K562 (cell line): Measurements from ENCODE around the gene LTB4R2.

Experiments
- BCLAF1 ChIP-seq, 2 experiments: fragments of 450-650 bp in 1 of 2; IDR thresholded peaks; 2 replicates each; pipeline ENCODE4 v1.6.1; 2011 to 2017; ENCODE audit warnings: low read depth in 2 of 2, antibody characterized with exemption in 1 of 2, borderline replicate concordance in 1 of 2, low read length in 1 of 2, mild to moderate bottlenecking in 1 of 2, mixed read lengths in 1 of 2; ENCODE audit not compliant: control insufficient read depth in 1 of 2
- CBX3 ChIP-seq, 2 experiments: IDR thresholded peaks; 1 replicate in 1 of 2; 2 replicates in 1 of 2; pipeline ENCODE4 v1.6.1; 2012; ENCODE audit warnings: inconsistent platforms in 2 of 2, low read length in 2 of 2, borderline replicate concordance in 1 of 2, control low read depth in 1 of 2
- CEBPB ChIP-seq: fragments of 450-650 bp; IDR thresholded peaks from 2 replicates; pipeline ENCODE4 v1.6.1; 2016; ENCODE audit warnings: missing genetic modification characterization, missing compliant biosample characterization
- CTCF ChIP-seq, 3 experiments: IDR thresholded peaks in 2 of 3; conservative IDR thresholded peaks in 1 of 3; 2 replicates each; pipeline ENCODE4 v1.5.1; 2011 to 2012; ENCODE audit warnings: low read length in 3 of 3, mild to moderate bottlenecking in 3 of 3, control low read depth in 2 of 3, improper control_type of control experiment in 1 of 3, inconsistent platforms in 1 of 3, low read depth in 1 of 3, mixed read lengths in 1 of 3, moderate library complexity in 1 of 3; ENCODE audit not compliant: insufficient read depth in 2 of 3
- MAFK ChIP-seq: IDR thresholded peaks from 2 replicates; pipeline ENCODE4 v1.6.1; 2011; ENCODE audit warnings: low read length, improper control_type of control experiment
- TAF9B ChIP-seq: fragments of 450-650 bp; IDR thresholded peaks from 2 replicates; pipeline ENCODE4 v1.6.1; 2018; ENCODE audit warnings: mild to moderate bottlenecking; ENCODE audit not compliant: partially characterized antibody
- ZBTB17 ChIP-seq: fragments of 450-650 bp; formaldehyde crosslinking; IDR thresholded peaks from 2 replicates; pipeline ENCODE4 v1.4.0; 2020; ENCODE audit warnings: mild to moderate bottlenecking

- TF ChIP-seq CBX3 (IDR thresholded peaks at IDR 0.05; ENCODE audit: borderline replicate concordance in 1 of 2, low read length in 2 of 2): no peak
- TF ChIP-seq CEBPB (tag): no peak
- no peak for TF ChIP-seq TAF9B
- TF ChIP-seq BCLAF1 (IDR thresholded peaks at IDR 0.05; ENCODE audit: borderline replicate concordance in 1 of 2, control insufficient read depth in 1 of 2, low read depth in 2 of 2, low read length in 1 of 2): no peak
- no peak for TF ChIP-seq ZBTB17 (CRISPR knock-in tag)
- no peak for TF ChIP-seq MAFK
- TF ChIP-seq CTCF (IDR thresholded peaks at IDR 0.05 in 2 of 3, conservative IDR thresholded peaks at IDR 0.05 in 1 of 3; ENCODE audit: insufficient read depth in 2 of 3, low read depth in 1 of 3, low read length in 3 of 3): no peak
Observed at GRCh38 chr14:24315243-24315806, 5.4 kb downstream of the LTB4R2 start.
